K562 (cell line): Measurements from ENCODE around the gene AKR1A1.
"Not testable (repeated sequence)": the region's sequence is repeated elsewhere in the genome, so short reads cannot be mapped to it uniquely, and the experiment has no call there.

Experiments used
- DPF2 ChIP-seq: fragments of 450-650 bp; IDR thresholded peaks from 2 replicates; pipeline ENCODE4 v1.6.1; 2016
- TEAD2 ChIP-seq: fragments of 450-650 bp; IDR thresholded peaks from 2 replicates; pipeline ENCODE4 v1.6.1; 2016; ENCODE audit warnings: missing genetic modification characterization, control low read depth, missing compliant biosample characterization
- TF ChIP-seq, protein P1 (sequence below), 3 experiments: IDR thresholded peaks in 2 of 3; conservative IDR thresholded peaks in 1 of 3; 2 replicates each; pipeline ENCODE4 v1.5.1; 2011 to 2012; ENCODE audit warnings: low read length in 3 of 3, mild to moderate bottlenecking in 3 of 3, control low read depth in 2 of 3, improper control_type of control experiment in 1 of 3, inconsistent platforms in 1 of 3, low read depth in 1 of 3, mixed read lengths in 1 of 3, moderate library complexity in 1 of 3; ENCODE audit not compliant: insufficient read depth in 2 of 3

DNA sequence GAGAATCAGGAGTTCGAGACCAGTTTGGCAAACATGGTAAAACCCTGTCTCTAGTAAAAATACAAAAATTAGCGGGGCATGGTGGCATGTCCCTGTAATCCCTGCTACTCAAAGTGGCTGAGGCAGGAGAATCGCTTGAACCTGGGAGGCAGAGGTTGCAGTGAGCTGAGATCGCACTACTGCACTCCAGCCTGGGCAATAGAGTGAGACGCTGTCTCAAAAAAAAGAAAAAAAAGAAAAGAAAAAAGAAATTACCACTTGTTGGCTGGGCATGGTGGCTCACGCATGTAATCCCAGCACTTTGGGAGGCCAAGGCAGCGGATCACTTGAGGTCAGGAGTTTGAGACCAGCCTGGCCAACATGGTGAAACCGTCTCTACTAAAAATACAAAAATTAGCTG is 46.1 kb downstream of the AKR1A1 start:
- not testable (repeated sequence) for TF ChIP-seq TEAD2, DPF2
- TF ChIP-seq, protein P1, sequence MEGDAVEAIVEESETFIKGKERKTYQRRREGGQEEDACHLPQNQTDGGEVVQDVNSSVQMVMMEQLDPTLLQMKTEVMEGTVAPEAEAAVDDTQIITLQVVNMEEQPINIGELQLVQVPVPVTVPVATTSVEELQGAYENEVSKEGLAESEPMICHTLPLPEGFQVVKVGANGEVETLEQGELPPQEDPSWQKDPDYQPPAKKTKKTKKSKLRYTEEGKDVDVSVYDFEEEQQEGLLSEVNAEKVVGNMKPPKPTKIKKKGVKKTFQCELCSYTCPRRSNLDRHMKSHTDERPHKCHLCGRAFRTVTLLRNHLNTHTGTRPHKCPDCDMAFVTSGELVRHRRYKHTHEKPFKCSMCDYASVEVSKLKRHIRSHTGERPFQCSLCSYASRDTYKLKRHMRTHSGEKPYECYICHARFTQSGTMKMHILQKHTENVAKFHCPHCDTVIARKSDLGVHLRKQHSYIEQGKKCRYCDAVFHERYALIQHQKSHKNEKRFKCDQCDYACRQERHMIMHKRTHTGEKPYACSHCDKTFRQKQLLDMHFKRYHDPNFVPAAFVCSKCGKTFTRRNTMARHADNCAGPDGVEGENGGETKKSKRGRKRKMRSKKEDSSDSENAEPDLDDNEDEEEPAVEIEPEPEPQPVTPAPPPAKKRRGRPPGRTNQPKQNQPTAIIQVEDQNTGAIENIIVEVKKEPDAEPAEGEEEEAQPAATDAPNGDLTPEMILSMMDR (IDR thresholded peaks at IDR 0.05 in 2 of 3, conservative IDR thresholded peaks at IDR 0.05 in 1 of 3; ENCODE audit: insufficient read depth in 2 of 3, low read depth in 1 of 3, low read length in 3 of 3): not testable (repeated sequence)
